GM12801 (cell line): ENCODE measurements around the gene FGD1.

Source experiments
- TF ChIP-seq, protein P1 (sequence below): IDR thresholded peaks from one replicate; pipeline ENCODE4 v1.5.1; 2011; ENCODE audit warnings: control low read depth; ENCODE audit not compliant: insufficient read length; ENCODE audit errors: extremely low read depth

Gene FGD1

GRCh38 chrX:54495814-54496516, at the start of gene FGD1:
Gene FGD1, minus strand, starts transcription at chrX:54496234. Its CDS starts 802 bp downstream, at chrX:54495432.
- TF ChIP-seq, protein P1, sequence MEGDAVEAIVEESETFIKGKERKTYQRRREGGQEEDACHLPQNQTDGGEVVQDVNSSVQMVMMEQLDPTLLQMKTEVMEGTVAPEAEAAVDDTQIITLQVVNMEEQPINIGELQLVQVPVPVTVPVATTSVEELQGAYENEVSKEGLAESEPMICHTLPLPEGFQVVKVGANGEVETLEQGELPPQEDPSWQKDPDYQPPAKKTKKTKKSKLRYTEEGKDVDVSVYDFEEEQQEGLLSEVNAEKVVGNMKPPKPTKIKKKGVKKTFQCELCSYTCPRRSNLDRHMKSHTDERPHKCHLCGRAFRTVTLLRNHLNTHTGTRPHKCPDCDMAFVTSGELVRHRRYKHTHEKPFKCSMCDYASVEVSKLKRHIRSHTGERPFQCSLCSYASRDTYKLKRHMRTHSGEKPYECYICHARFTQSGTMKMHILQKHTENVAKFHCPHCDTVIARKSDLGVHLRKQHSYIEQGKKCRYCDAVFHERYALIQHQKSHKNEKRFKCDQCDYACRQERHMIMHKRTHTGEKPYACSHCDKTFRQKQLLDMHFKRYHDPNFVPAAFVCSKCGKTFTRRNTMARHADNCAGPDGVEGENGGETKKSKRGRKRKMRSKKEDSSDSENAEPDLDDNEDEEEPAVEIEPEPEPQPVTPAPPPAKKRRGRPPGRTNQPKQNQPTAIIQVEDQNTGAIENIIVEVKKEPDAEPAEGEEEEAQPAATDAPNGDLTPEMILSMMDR: no peak

DNA sequence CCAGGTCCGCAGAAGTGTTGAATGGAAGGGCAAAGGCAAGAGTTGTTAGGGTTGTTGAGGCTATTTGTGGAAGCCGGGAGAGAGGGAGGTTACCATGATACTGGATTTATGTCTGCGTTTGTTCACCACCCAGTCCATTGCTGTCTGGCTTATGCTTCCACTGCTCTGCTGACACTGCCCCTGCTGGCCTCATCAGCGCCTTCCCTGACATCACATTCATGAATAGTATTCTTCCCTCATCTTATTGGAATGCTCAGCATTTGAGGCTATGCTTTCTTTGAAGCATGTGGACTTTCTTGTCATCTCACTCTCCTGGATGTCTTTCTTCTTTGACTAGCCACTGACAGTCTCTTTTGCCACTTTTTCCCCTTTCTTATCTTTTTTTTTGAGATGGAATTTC, 44.3 kb upstream of the FGD1 start:
- TF ChIP-seq, protein P1: no peak

- TF ChIP-seq, protein P1: no peak
Measured at GRCh38 chrX:54534271-54534670, 38.2 kb upstream of the FGD1 start.

DNA sequence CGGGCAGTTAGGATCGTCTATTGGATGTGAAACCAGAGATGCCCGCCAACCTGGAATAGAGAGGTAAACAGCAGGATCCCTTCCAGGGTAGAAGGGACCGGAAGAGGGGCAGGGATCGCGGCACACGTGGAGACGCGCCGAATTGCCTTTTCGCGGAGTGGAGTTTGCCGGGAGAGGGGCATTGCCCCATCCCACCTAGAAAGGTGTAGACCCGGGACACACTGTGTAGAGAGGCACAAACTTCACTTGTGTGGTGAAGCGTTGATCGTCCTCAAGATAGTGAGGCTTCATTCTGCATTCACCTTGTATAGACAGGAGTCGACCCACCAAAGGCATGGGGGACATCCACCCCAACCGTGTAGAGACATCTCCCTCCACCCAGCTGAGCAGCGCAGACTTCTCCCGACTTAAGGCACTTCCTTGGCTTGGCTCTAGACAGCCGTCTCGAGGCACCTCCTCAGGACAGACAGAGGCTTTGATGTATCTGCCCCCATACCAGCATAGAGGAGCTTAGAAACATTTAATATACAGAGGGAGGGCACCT, 34.4 kb upstream of the FGD1 start:
- TF ChIP-seq, protein P1: no peak

- TF ChIP-seq, protein P1: no peak
Measured at GRCh38 chrX:54529552-54530356, 33.7 kb upstream of the FGD1 start, which contains the start of gene GNL3L. Gene GNL3L, plus strand, starts transcription at chrX:54530219. Its CDS starts 2,348 bp downstream, at chrX:54532567.

GRCh38 chrX:54529151-54529550, 33.1 kb upstream of the FGD1 start:
- TF ChIP-seq, protein P1: no peak

DNA sequence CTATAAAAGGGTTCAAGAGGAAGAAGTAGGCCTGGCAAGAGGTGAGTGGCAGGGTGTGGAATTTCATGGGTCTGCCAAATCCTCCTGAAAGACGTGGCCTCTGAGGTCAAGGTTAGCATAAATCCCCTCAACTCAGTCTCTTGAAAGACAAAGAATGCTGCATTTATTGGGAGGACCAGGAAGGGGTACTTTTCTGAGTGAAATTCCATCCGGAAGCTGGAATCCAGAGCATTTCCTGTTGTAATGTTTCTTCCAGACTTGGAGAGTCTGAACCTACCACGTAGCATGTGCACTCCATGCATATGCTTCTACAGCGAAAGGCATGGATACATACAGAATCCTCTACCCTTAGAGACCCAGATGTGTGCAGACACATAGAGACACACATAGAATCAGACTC, 13.4 kb upstream of the FGD1 start:
- TF ChIP-seq, protein P1: no peak
